IPS-18a (cell line): ENCODE data around the gene NOPCHAP1.
"Not testable (repeated sequence)": the region's sequence is repeated elsewhere in the genome, so short reads cannot be mapped to it uniquely, and the experiment has no call there.

Experiments
- H3K27ac ChIP-seq: one replicate; pipeline ENCODE4 v1.5.1; 2013; ENCODE audit warnings: low read length
- H3K27me3 ChIP-seq: one replicate; pipeline ENCODE4 v1.6.1; 2013; ENCODE audit warnings: mild to moderate bottlenecking, low read length; ENCODE audit not compliant: control insufficient read depth, insufficient read depth
- H3K36me3 ChIP-seq: one replicate; pipeline ENCODE4 v1.6.1; 2013; ENCODE audit warnings: low read depth, low read length; ENCODE audit not compliant: control insufficient read depth
- H3K4me1 ChIP-seq: one replicate; pipeline ENCODE4 v1.6.1; 2013; ENCODE audit warnings: low read depth, low read length; ENCODE audit not compliant: control insufficient read depth
- H3K4me3 ChIP-seq: one replicate; pipeline ENCODE4 v1.5.1; 2013; ENCODE audit warnings: low read length
- H3K9ac ChIP-seq: one replicate; pipeline ENCODE4 v1.6.1; 2013; ENCODE audit warnings: mild to moderate bottlenecking, low read length, moderate library complexity
- H3K9me3 ChIP-seq: one replicate; pipeline ENCODE4 v1.6.1; 2013; ENCODE audit warnings: low read depth, low read length; ENCODE audit not compliant: control insufficient read depth

NOPCHAP1 gene

GRCh38 chr12:104969343-104969742 is 16.8 kb upstream of the NOPCHAP1 start:
- H3K27me3 ChIP-seq = no peaks in the 10 kb centered on the region
- no peaks in the 10 kb centered on the region for H3K36me3 ChIP-seq
- H3K4me3 ChIP-seq = no peak overlapping the region
- H3K27ac ChIP-seq = no peak overlapping the region
- no peak overlapping the region for H3K9ac ChIP-seq
- H3K4me1 ChIP-seq = no peaks in the 10 kb centered on the region
- H3K9me3 ChIP-seq = no peaks in the 10 kb centered on the region

- no peaks in the 10 kb centered on the region for H3K36me3 ChIP-seq
- H3K27ac ChIP-seq = no peak overlapping the region
- no peaks in the 10 kb centered on the region for H3K4me1 ChIP-seq
- no peaks in the 10 kb centered on the region for H3K27me3 ChIP-seq
- no peak overlapping the region for H3K4me3 ChIP-seq
- H3K9ac ChIP-seq = no peak overlapping the region
- no peaks in the 10 kb centered on the region for H3K9me3 ChIP-seq
Measured at GRCh38 chr12:104971306-104971705, 14.8 kb upstream of the NOPCHAP1 start.

GRCh38 chr12:104973250-104973649 is 12.9 kb upstream of the NOPCHAP1 start:
- H3K36me3 ChIP-seq = no peaks in the 10 kb centered on the region
- H3K27ac ChIP-seq = no peak overlapping the region
- no peak overlapping the region for H3K9ac ChIP-seq
- no peaks in the 10 kb centered on the region for H3K27me3 ChIP-seq
- H3K4me3 ChIP-seq = no peak overlapping the region
- H3K9me3 ChIP-seq = no peaks in the 10 kb centered on the region
- no peaks in the 10 kb centered on the region for H3K4me1 ChIP-seq

GRCh38 chr12:104974626-104975290 is 11.4 kb upstream of the NOPCHAP1 start:
- H3K9ac ChIP-seq = no peak overlapping the region

GRCh38 chr12:104975587-104976343 is 10.4 kb upstream of the NOPCHAP1 start:
- Histone ChIP-seq H3K9me3 (no peaks in the 10 kb centered on the region), H3K27ac (no peak overlapping the region), H3K4me1 (no peaks in the 10 kb centered on the region), H3K36me3 (no peaks in the 10 kb centered on the region), H3K4me3 (no peak overlapping the region), H3K27me3 (no peaks in the 10 kb centered on the region), H3K9ac (no peak overlapping the region)

More at GRCh38 chr12:104974626-104975290, 11.4 kb upstream of the NOPCHAP1 start:
- H3K9me3 ChIP-seq = no peaks in the 10 kb centered on the region
- H3K4me3 ChIP-seq = no peak overlapping the region
- no peaks in the 10 kb centered on the region for H3K27me3 ChIP-seq
- no peak overlapping the region for H3K27ac ChIP-seq
- no peaks in the 10 kb centered on the region for H3K36me3 ChIP-seq
- no peaks in the 10 kb centered on the region for H3K4me1 ChIP-seq

- Histone ChIP-seq H3K4me1 (no peaks in the 10 kb centered on the region), H3K4me3 (no peak overlapping the region), H3K36me3 (no peaks in the 10 kb centered on the region), H3K27ac (no peak overlapping the region), H3K9me3 (no peaks in the 10 kb centered on the region), H3K9ac (no peak overlapping the region), H3K27me3 (no peaks in the 10 kb centered on the region)
Measured at GRCh38 chr12:104976703-104977102, 9.4 kb upstream of the NOPCHAP1 start.

- not testable (repeated sequence) for H3K4me1 ChIP-seq, H3K4me3 ChIP-seq, H3K27ac ChIP-seq, H3K27me3 ChIP-seq, H3K9me3 ChIP-seq, H3K9ac ChIP-seq, H3K36me3 ChIP-seq
Measured at GRCh38 chr12:104977688-104978087, 8.4 kb upstream of the NOPCHAP1 start.

- H3K36me3 ChIP-seq = peaks cover 22% of the 10 kb centered on the region
- H3K4me1 ChIP-seq = peaks cover 6% of the 10 kb centered on the region
- no peak overlapping the region for H3K27ac ChIP-seq
- H3K27me3 ChIP-seq = no peaks in the 10 kb centered on the region
- no peaks in the 10 kb centered on the region for H3K9me3 ChIP-seq
- H3K4me3 ChIP-seq = no peak overlapping the region
- no peak overlapping the region for H3K9ac ChIP-seq
Measured at GRCh38 chr12:104985206-104985605, 910 bp upstream of the NOPCHAP1 start.

GRCh38 chr12:104990950-104991349 is 4.8 kb downstream of the NOPCHAP1 start:
- no peaks in the 10 kb centered on the region for H3K27me3 ChIP-seq
- H3K9ac ChIP-seq = no peak overlapping the region
- no peak overlapping the region for H3K4me3 ChIP-seq
- no peaks in the 10 kb centered on the region for H3K9me3 ChIP-seq
- peaks cover 6% of the 10 kb centered on the region for H3K4me1 ChIP-seq
- H3K27ac ChIP-seq = no peak overlapping the region
- H3K36me3 ChIP-seq = peaks cover 76% of the 10 kb centered on the region

- H3K9me3 ChIP-seq = no peaks in the 10 kb centered on the region
- no peak overlapping the region for H3K27ac ChIP-seq
- H3K4me3 ChIP-seq = no peak overlapping the region
- H3K9ac ChIP-seq = no peak overlapping the region
- H3K4me1 ChIP-seq = peaks cover 6% of the 10 kb centered on the region
- no peaks in the 10 kb centered on the region for H3K27me3 ChIP-seq
- H3K36me3 ChIP-seq = peaks cover 80% of the 10 kb centered on the region
Measured at GRCh38 chr12:104991565-104992128, 5.5 kb downstream of the NOPCHAP1 start.

- H3K4me3 ChIP-seq = no peak overlapping the region
- H3K9me3 ChIP-seq = no peaks in the 10 kb centered on the region
- H3K9ac ChIP-seq = no peak overlapping the region
- H3K27me3 ChIP-seq = no peaks in the 10 kb centered on the region
- H3K36me3 ChIP-seq = peaks cover 73% of the 10 kb centered on the region
- H3K4me1 ChIP-seq = no peaks in the 10 kb centered on the region
- no peak overlapping the region for H3K27ac ChIP-seq
Measured at GRCh38 chr12:104994336-104994735, 8.2 kb downstream of the NOPCHAP1 start.
